Nephron progenitor cell (in vitro differentiated cells): ENCODE results near the gene SKOR1.
A peak's percentile ranks its signal among the peaks of the same experiment; 100 is the strongest.

Experiments
- DNase-seq: peaks from one replicate; pipeline ENCODE4 v3.0.0; 2021
- H3K27ac Mint-ChIP-seq: 2 replicates; pipeline ENCODE4 v1.8.0; 2021; ENCODE audit warnings: mild to moderate bottlenecking, moderate library complexity, mixed read lengths
- H3K27me3 Mint-ChIP-seq: 2 replicates; pipeline ENCODE4 v1.8.0; 2021; ENCODE audit warnings: mild to moderate bottlenecking, low read depth, mixed read lengths; ENCODE audit not compliant: poor library complexity
- H3K36me3 Mint-ChIP-seq: 2 replicates; pipeline ENCODE4 v1.8.0; 2021; ENCODE audit warnings: low read depth, mixed read lengths
- H3K4me1 Mint-ChIP-seq: 2 replicates; pipeline ENCODE4 v1.8.0; 2021; ENCODE audit warnings: mixed read lengths
- H3K4me3 Mint-ChIP-seq: 2 replicates; pipeline ENCODE4 v1.8.0; 2021; ENCODE audit warnings: mild to moderate bottlenecking, moderate library complexity, mixed read lengths
- H3K9me3 Mint-ChIP-seq: 2 replicates; pipeline ENCODE4 v1.8.0; 2021; ENCODE audit warnings: mild to moderate bottlenecking, moderate library complexity, mixed read lengths
- TF ChIP-seq, protein P1 (sequence below): fragments of 200-600 bp; sonication (generic); IDR thresholded peaks from 2 replicates; pipeline ENCODE4 v1.5.0; 2021; ENCODE audit warnings: antibody characterized with exemption

SKOR1 gene

DNA sequence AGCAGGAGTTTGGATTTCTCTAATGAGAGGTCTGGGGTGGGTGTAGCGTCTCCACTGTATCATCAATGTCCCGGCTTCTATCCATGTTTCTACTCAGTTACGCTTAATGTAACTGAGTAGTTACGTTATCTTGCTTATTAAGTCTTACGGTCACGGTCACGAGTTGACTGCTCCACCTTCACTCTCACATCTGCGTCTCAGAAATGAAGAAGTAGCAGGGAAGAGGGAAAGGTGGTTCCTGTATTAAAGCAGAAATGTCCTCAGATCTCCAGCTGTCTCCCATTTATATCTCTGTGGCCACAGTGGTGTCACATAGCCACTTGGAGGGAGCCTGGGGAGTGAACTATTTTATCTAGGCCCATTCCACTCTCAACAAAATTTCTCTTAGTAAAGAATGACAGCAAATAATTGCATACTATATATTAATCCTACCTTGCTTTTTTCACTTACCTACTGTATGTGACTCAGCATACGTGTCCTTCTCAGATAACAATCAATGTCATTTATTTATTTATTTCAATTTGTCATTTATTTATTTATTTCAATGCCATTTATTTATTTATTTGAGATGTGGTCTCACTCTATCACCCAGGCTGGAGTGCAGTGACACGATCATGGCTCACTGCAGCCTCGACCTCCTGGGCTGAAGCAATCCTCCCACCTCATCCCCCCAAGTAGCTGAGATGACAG is 54.3 kb downstream of the SKOR1 start:
- H3K27me3 Mint-ChIP-seq, result peaks cover 9% of the 10 kb centered on the region
- H3K4me3 Mint-ChIP-seq, result no peak overlapping the region
- H3K27ac Mint-ChIP-seq, result no peak overlapping the region
- no peaks in the 10 kb centered on the region for H3K36me3 Mint-ChIP-seq
- no peak for DNase-seq
- H3K4me1 Mint-ChIP-seq, result peaks cover 53% of the 10 kb centered on the region
- TF ChIP-seq, protein P1, sequence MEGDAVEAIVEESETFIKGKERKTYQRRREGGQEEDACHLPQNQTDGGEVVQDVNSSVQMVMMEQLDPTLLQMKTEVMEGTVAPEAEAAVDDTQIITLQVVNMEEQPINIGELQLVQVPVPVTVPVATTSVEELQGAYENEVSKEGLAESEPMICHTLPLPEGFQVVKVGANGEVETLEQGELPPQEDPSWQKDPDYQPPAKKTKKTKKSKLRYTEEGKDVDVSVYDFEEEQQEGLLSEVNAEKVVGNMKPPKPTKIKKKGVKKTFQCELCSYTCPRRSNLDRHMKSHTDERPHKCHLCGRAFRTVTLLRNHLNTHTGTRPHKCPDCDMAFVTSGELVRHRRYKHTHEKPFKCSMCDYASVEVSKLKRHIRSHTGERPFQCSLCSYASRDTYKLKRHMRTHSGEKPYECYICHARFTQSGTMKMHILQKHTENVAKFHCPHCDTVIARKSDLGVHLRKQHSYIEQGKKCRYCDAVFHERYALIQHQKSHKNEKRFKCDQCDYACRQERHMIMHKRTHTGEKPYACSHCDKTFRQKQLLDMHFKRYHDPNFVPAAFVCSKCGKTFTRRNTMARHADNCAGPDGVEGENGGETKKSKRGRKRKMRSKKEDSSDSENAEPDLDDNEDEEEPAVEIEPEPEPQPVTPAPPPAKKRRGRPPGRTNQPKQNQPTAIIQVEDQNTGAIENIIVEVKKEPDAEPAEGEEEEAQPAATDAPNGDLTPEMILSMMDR, result no peak
- H3K9me3 Mint-ChIP-seq, result no peaks in the 10 kb centered on the region

DNA sequence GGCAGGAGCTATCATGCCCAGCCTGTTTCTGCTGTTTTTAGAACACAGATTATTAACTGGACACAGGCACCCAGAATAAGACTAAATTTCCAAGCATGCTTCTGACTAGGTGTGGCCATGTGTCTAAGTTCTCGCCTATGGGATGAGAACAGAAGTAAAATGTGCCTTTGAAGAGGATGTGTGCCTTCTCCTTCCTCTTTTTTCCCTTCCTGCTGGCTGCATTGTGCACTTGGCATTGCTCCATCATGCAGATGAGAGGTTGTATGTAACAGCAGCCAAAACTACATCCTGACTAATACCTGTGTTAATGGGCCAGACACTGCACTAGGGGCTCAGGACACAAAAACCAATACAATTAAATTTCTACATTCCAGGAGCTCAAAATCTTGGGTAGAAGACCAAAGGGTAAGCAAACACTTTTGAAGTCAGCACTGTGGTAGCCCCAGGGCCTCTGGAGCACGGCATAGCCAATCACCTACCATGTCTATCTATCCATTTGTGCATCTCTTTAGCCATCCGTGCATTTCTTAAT is 55.4 kb downstream of the SKOR1 start:
- no peak overlapping the region for H3K27ac Mint-ChIP-seq
- H3K9me3 Mint-ChIP-seq, result no peaks in the 10 kb centered on the region
- H3K27me3 Mint-ChIP-seq, result peaks cover 9% of the 10 kb centered on the region
- H3K4me3 Mint-ChIP-seq, result no peak overlapping the region
- DNase-seq, result no peak
- no peaks in the 10 kb centered on the region for H3K36me3 Mint-ChIP-seq
- TF ChIP-seq, protein P1, result no peak
- peaks cover 64% of the 10 kb centered on the region for H3K4me1 Mint-ChIP-seq

DNA sequence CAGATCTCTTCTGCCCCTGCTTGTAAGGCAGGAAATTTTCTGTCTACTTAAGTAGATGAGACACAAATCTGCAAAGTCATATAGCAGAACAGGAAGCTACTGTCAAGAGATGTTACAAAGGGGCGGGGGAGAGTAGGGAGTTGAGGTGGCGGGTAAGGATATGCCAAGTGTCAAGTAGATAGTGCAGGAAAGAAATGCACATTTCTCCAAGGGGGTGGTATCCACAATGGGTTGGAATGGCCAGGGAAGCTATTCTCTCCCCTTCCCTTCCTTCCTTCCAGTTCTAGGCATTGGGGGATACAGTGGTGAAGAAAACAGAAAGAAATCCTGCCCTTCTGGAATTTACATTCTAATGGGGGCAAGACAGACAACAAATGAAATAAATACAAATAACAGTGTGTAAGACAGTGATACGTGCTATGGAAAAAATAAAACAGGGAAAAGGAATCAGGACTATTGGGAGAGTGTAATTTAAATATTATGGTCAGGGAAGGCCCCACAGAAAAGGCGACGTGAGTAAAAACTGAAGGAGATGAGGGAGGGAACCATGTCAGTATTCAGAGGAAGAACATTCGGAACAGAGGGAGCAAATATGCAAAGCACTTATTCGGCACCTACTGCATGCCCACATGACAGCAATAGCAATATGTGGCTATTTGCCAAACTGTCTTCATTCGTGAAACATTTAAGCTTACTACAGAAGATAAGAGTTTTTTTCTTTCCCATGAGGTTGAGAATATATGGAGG is 57.4 kb downstream of the SKOR1 start:
- no peaks in the 10 kb centered on the region for H3K9me3 Mint-ChIP-seq
- TF ChIP-seq, protein P1, result no peak
- H3K27ac Mint-ChIP-seq, result peak overlapping the region; percentile 44
- H3K4me1 Mint-ChIP-seq, result peaks cover 64% of the 10 kb centered on the region
- H3K4me3 Mint-ChIP-seq, result peak overlapping the region; percentile 41
- H3K27me3 Mint-ChIP-seq, result peaks cover 9% of the 10 kb centered on the region
- no peaks in the 10 kb centered on the region for H3K36me3 Mint-ChIP-seq
- no peak for DNase-seq

DNA sequence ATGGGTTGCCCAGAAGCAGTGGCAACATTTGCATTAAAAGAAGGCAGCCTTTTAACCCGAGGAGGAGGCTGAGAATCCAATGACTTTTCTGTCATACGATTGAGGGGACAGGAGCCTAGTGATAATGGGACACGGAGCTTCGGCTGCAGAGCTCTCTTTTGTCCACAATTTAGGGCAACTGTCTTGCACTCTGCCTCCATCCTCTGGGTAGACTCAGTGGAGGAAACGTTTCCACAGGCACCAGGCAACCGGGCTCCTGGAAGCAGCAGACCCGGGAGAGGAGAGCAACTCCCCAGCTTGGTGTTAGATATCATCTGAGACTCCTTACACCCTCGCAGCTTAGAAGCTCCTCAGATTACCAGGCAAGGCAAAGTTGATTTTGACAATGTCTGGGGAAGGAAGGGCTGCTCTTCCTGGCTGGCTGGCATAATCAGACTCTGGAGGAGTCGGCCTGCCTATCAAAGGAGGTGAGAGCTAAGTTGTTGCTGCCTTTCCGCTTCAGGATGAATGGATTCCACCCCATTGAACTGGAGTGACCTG is 58.0 kb downstream of the SKOR1 start:
- Mint-ChIP-seq H3K9me3 (no peaks in the 10 kb centered on the region), H3K27ac (peak overlapping the region; percentile 44), H3K4me1 (peaks cover 64% of the 10 kb centered on the region), H3K36me3 (no peaks in the 10 kb centered on the region), H3K27me3 (peaks cover 9% of the 10 kb centered on the region), H3K4me3 (peak overlapping the region; percentile 33)
- TF ChIP-seq, protein P1, result no peak
- DNase-seq, result peak; percentile 27

DNA sequence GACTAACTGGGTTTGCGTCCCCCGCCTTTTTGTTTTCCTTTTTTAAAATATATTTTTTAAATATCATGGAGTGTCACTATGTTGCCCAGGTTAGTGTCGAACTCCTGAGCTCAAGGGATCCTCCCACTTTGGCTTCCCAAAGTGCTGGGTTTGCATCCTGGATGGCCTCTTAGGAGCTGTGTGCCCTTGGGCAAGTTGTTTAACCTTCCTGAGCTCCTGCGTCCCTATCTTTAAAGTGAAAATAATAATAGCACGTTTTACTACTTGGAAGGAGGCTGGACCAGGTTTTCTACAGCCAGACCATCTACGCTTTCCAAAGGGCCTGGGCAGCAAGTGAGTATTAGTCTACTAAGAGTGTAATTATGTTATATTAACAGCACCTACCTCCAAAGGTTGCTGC is 58.7 kb downstream of the SKOR1 start:
- Mint-ChIP-seq H3K27me3 (peaks cover 5% of the 10 kb centered on the region), H3K9me3 (no peaks in the 10 kb centered on the region), H3K36me3 (no peaks in the 10 kb centered on the region), H3K4me1 (peaks cover 58% of the 10 kb centered on the region), H3K4me3 (peak overlapping the region; percentile 72), H3K27ac (no peak overlapping the region)
- TF ChIP-seq, protein P1, result no peak
- DNase-seq, result no peak
